Measurements from ENCODE around the gene SRRM2. TPM values are rescaled to one million over a fixed set of nuclear protein-coding genes. Genes with fewer than 3 reads are reported as not detected.

SRRM2 gene
- polyA plus RNA-seq, 1 experiment, result 80.5 TPM

DNA sequence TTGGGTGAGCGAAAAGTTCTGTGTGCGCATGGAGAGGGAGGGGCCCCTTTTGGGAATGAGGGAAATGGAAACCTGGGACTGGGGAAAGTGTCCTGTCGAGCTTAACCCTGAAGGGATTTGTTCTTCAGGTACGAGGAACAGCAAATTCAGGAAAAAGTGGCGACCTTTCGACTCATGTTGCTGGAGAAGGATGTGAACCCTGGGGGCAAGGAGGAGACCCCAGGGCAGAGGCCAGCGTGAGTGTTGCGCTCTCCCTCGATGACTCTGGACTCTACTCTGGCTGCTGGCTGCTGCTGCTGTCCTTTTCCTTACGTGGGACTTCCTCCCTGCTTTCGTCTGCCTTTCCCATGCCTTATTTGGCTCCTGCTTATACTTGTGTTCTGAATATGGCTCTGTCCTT is 4.9 kb downstream of the SRRM2 start:
- ChIA-PET CTCF (no interaction called here), POLR2A (no interaction called here)
- TF ChIP-seq CTCF (IDR thresholded peaks at IDR 0.05; ENCODE audit: low read depth, low read length), result no peak
- no peaks in the 10 kb centered on the region for H3K27me3 ChIP-seq (ENCODE audit: control insufficient read depth, insufficient read depth, low read length)
- no peak overlapping the region for H3K27ac ChIP-seq (ENCODE audit: low read depth, low read length)
- no peak for DNase-seq (ENCODE audit: low read depth, low spot score)
- peaks cover 17% of the 10 kb centered on the region for H3K9me3 ChIP-seq (ENCODE audit: control insufficient read depth, insufficient read depth, low read length)
- H3K4me3 ChIP-seq (ENCODE audit: low read depth, low read length), result no peak overlapping the region

DNA sequence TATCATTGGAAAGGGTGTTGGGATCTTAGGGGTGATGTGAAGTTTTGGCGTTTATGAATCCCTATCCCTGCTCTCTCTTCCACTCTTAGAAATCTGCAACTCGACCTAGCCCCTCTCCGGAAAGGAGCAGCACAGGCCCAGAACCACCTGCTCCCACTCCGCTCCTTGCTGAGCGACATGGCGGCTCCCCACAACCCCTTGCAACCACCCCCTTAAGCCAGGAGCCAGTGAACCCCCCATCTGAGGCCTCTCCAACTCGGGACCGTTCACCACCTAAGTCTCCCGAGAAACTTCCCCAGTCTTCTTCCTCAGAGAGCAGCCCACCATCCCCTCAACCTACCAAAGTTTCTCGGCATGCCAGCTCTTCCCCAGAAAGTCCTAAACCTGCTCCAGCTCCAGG is 9.0 kb downstream of the SRRM2 start:
- Histone ChIP-seq H3K27ac (ENCODE audit: low read depth, low read length) (no peak overlapping the region), H3K4me3 (ENCODE audit: low read depth, low read length) (no peak overlapping the region), H3K27me3 (ENCODE audit: control insufficient read depth, insufficient read depth, low read length) (no peaks in the 10 kb centered on the region), H3K9me3 (ENCODE audit: control insufficient read depth, insufficient read depth, low read length) (peaks cover 40% of the 10 kb centered on the region)
- CTCF ChIA-PET, result no interaction called here
- DNase-seq (ENCODE audit: low read depth, low spot score), result no peak
- POLR2A ChIA-PET, result no interaction called here
- no peak for TF ChIP-seq CTCF (IDR thresholded peaks at IDR 0.05; ENCODE audit: low read depth, low read length)

GRCh38 chr16:2761886-2762583 is 9.6 kb downstream of the SRRM2 start:
- CTCF ChIA-PET, result no interaction called here
- TF ChIP-seq CTCF (IDR thresholded peaks at IDR 0.05; ENCODE audit: low read depth, low read length), result no peak
- DNase-seq (ENCODE audit: low read depth, low spot score), result no peak
- Histone ChIP-seq H3K4me3 (ENCODE audit: low read depth, low read length) (no peak overlapping the region), H3K27ac (ENCODE audit: low read depth, low read length) (no peak overlapping the region), H3K9me3 (ENCODE audit: control insufficient read depth, insufficient read depth, low read length) (peaks cover 41% of the 10 kb centered on the region), H3K27me3 (ENCODE audit: control insufficient read depth, insufficient read depth, low read length) (no peaks in the 10 kb centered on the region)
- POLR2A ChIA-PET, result no interaction called here

DNA sequence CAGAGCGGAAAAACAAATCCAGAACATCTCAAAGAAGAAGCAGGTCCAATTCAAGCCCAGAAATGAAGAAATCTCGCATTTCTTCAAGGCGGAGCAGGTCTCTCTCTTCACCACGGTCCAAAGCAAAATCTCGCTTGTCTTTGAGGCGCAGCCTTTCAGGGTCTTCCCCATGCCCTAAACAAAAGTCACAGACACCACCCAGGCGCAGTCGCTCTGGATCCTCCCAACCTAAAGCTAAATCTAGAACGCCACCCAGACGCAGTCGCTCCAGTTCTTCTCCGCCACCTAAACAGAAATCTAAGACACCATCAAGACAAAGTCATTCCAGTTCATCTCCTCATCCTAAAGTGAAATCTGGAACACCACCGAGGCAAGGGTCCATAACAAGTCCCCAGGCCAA is 10.3 kb downstream of the SRRM2 start:
- Histone ChIP-seq H3K4me3 (ENCODE audit: low read depth, low read length) (no peak overlapping the region), H3K9me3 (ENCODE audit: control insufficient read depth, insufficient read depth, low read length) (peaks cover 41% of the 10 kb centered on the region), H3K27me3 (ENCODE audit: control insufficient read depth, insufficient read depth, low read length) (no peaks in the 10 kb centered on the region), H3K27ac (ENCODE audit: low read depth, low read length) (no peak overlapping the region)
- DNase-seq (ENCODE audit: low read depth, low spot score), result no peak
- ChIA-PET CTCF (interaction anchor here (0.7 kb wide), 1 partner anchor 87 kb away, joined by 3 read pairs; no protein-coding TSS in a partner anchor), POLR2A (no interaction called here)
- TF ChIP-seq CTCF (IDR thresholded peaks at IDR 0.05; ENCODE audit: low read depth, low read length), result no peak

GRCh38 chr16:2763173-2763572 is 10.7 kb downstream of the SRRM2 start:
- POLR2A ChIA-PET, result interaction anchor here (1.0 kb wide), 1 partner anchor 15 kb away, joined by 3 read pairs; no protein-coding TSS in a partner anchor
- DNase-seq (ENCODE audit: low read depth, low spot score), result no peak
- TF ChIP-seq CTCF (IDR thresholded peaks at IDR 0.05; ENCODE audit: low read depth, low read length), result no peak
- CTCF ChIA-PET, result interaction anchor here (0.7 kb wide), 1 partner anchor 88 kb away, joined by 3 read pairs; no protein-coding TSS in a partner anchor
- H3K4me3 ChIP-seq (ENCODE audit: low read depth, low read length), result no peak overlapping the region
- H3K27me3 ChIP-seq (ENCODE audit: control insufficient read depth, insufficient read depth, low read length), result no peaks in the 10 kb centered on the region
- no peak overlapping the region for H3K27ac ChIP-seq (ENCODE audit: low read depth, low read length)
- peaks cover 41% of the 10 kb centered on the region for H3K9me3 ChIP-seq (ENCODE audit: control insufficient read depth, insufficient read depth, low read length)

Measured in AG04450 (cell line).